SK-N-SH (cell line): ENCODE data around the gene TRAPPC8. TPM values are rescaled to one million over a fixed set of nuclear protein-coding genes. Genes with fewer than 3 reads are reported as not detected.

Experiments
- CTCF ChIA-PET: fragments of 300-600, 350-600 bp; formaldehyde crosslinking; extraction: SDS; loops from one replicate; lab custom pipeline; 2021; lab: Yijun Ruan, JAX
- POLR2A ChIA-PET: fragments of 350-600 bp; sonication (Branson Sonifier 250); formaldehyde crosslinking; extraction: SDS; loops from one replicate; lab custom pipeline; 2020; ENCODE audit warnings: antibody characterized with exemption, inconsistent platforms; lab: Yijun Ruan, JAX
- DNase-seq: peaks from one replicate; pipeline ENCODE4 v3.0.0; 2012
- H2AFZ ChIP-seq: fragments of 200-600 bp; sonication (generic); 2 replicates; pipeline ENCODE4 v1.8.1; 2016; ENCODE audit warnings: antibody characterized with exemption, mild to moderate bottlenecking, low read depth
- H3F3A ChIP-seq: fragments of 200-600 bp; sonication (generic); replicated peaks from 2 replicates; pipeline ENCODE3; 2016; ENCODE audit warnings: antibody characterized with exemption, mild to moderate bottlenecking; ENCODE audit not compliant: insufficient read depth
- H3K27ac ChIP-seq, 2 experiments: fragments of 200-500 bp in 1 of 2; fragments of 200-600 bp in 1 of 2; sonication (Bioruptor generic) in 1 of 2; sonication (generic), shearing (Covaris generic) in 1 of 2; 2 replicates each; pipeline versions ENCODE4 v1.5.1 to v1.6.1; 2014 to 2016; ENCODE audit warnings: low read depth in 2 of 2, inconsistent platforms in 1 of 2, low read length in 1 of 2, mild to moderate bottlenecking in 1 of 2, mixed read lengths in 1 of 2
- H3K27me3 ChIP-seq: fragments of 200-600 bp; sonication (generic), shearing (Covaris generic); 2 replicates; pipeline ENCODE4 v1.6.1; 2016; ENCODE audit warnings: mixed run types; ENCODE audit not compliant: insufficient read depth
- H3K36me3 ChIP-seq, 2 experiments: fragments of 200-500 bp in 1 of 2; fragments of 200-600 bp in 1 of 2; sonication (Bioruptor generic) in 1 of 2; sonication (generic) in 1 of 2; replicated peaks in 1 of 2; 2 replicates each; pipeline versions ENCODE3 to v1.5.1; 2014 to 2016; ENCODE audit warnings: low read length in 1 of 2, mild to moderate bottlenecking in 1 of 2; ENCODE audit not compliant: insufficient read depth in 2 of 2, control insufficient read depth in 1 of 2
- H3K4me1 ChIP-seq, 2 experiments: fragments of 200-500 bp in 1 of 2; fragments of 200-600 bp in 1 of 2; sonication (Bioruptor generic) in 1 of 2; sonication (generic), shearing (Covaris generic) in 1 of 2; 2 replicates each; pipeline versions ENCODE4 v1.5.1 to v1.6.1; 2014 to 2016; ENCODE audit warnings: low read depth in 1 of 2, low read length in 1 of 2, mixed run types in 1 of 2; ENCODE audit not compliant: insufficient read depth in 2 of 2, control insufficient read depth in 1 of 2
- H3K4me2 ChIP-seq: fragments of 200-600 bp; sonication (generic), shearing (Covaris generic); 2 replicates; pipeline ENCODE4 v1.6.1; 2017; ENCODE audit warnings: mixed run types
- H3K4me3 ChIP-seq, 2 experiments: fragments of 200-500 bp in 1 of 2; fragments of 200-600 bp in 1 of 2; sonication (Bioruptor generic) in 1 of 2; sonication (generic), shearing (Covaris generic) in 1 of 2; 2 replicates each; pipeline versions ENCODE4 v1.5.1 to v1.8.1; 2014 to 2016; ENCODE audit warnings: low read depth in 2 of 2, inconsistent platforms in 1 of 2, low read length in 1 of 2, mild to moderate bottlenecking in 1 of 2, mixed read lengths in 1 of 2, moderate library complexity in 1 of 2
- H3K79me2 ChIP-seq: fragments of 200-600 bp; sonication (generic); 2 replicates; pipeline ENCODE4 v1.8.1; 2017; ENCODE audit warnings: mild to moderate bottlenecking; ENCODE audit not compliant: insufficient read depth
- H3K9ac ChIP-seq: fragments of 200-600 bp; sonication (generic); 2 replicates; pipeline ENCODE4 v1.6.1; 2017; ENCODE audit warnings: mixed run types
- H3K9me2 ChIP-seq: fragments of 200-600 bp; sonication (generic); 2 replicates; pipeline ENCODE4 v1.6.1; 2017; ENCODE audit warnings: mixed run types
- H3K9me3 ChIP-seq: fragments of 200-600 bp; sonication (generic); 2 replicates; pipeline ENCODE4 v1.6.1; 2017; ENCODE audit warnings: mixed run types, mild to moderate bottlenecking, moderate library complexity
- H4K20me1 ChIP-seq: fragments of 200-600 bp; sonication (generic); 2 replicates; pipeline ENCODE4 v1.6.1; 2017; ENCODE audit warnings: mild to moderate bottlenecking, mixed run types; ENCODE audit not compliant: insufficient read depth
- CTCF ChIP-seq: fragments of 200-600 bp; sonication (generic); IDR thresholded peaks from 2 replicates; pipeline ENCODE4 v1.6.1; 2017; ENCODE audit warnings: antibody characterized with exemption, mild to moderate bottlenecking, moderate library complexity
- ELF1 ChIP-seq: IDR thresholded peaks from 2 replicates; pipeline ENCODE4 v1.4.0; 2012
- FOXM1 ChIP-seq: IDR thresholded peaks from 2 replicates; pipeline ENCODE4 v1.4.0; 2012; ENCODE audit warnings: low read depth, mild to moderate bottlenecking
- GATA2 ChIP-seq: sonication (generic); formaldehyde crosslinking; IDR thresholded peaks from 2 replicates; pipeline ENCODE4 v1.5.0; 2020; ENCODE audit warnings: mild to moderate bottlenecking, missing genetic modification reagents
- MAX ChIP-seq: IDR thresholded peaks from 2 replicates; pipeline ENCODE4 v1.4.0; 2012; ENCODE audit warnings: low read depth
- MEF2A ChIP-seq: IDR thresholded peaks from 2 replicates; pipeline ENCODE4 v1.4.0; 2012; ENCODE audit warnings: low read depth, borderline replicate concordance
- NFIC ChIP-seq: IDR thresholded peaks from 2 replicates; pipeline ENCODE4 v1.4.0; 2012; ENCODE audit warnings: borderline replicate concordance
- NRF1 ChIP-seq: IDR thresholded peaks from 2 replicates; pipeline ENCODE4 v1.6.1; 2012; ENCODE audit warnings: low read depth, mild to moderate bottlenecking, low read length
- POLR2AphosphoS5 ChIP-seq: IDR thresholded peaks from 2 replicates; pipeline ENCODE4 v1.6.1; 2012; ENCODE audit warnings: low read depth, low read length
- RAD21 ChIP-seq: IDR thresholded peaks from 2 replicates; pipeline ENCODE4 v1.6.1; 2012; ENCODE audit warnings: mild to moderate bottlenecking, low read length
- RCOR1 ChIP-seq: fragments of 150-350 bp; IDR thresholded peaks from 2 replicates; pipeline ENCODE4 v1.6.1; 2017; ENCODE audit warnings: antibody characterized with exemption, low read length
- RXRA ChIP-seq: IDR thresholded peaks from 2 replicates; pipeline ENCODE4 v1.4.0; 2012; ENCODE audit warnings: low read depth, mild to moderate bottlenecking, borderline replicate concordance
- TAF1 ChIP-seq: IDR thresholded peaks from 2 replicates; pipeline ENCODE4 v1.6.1; 2012; ENCODE audit warnings: low read depth, mild to moderate bottlenecking, low read length, moderate library complexity, borderline replicate concordance
- TCF12 ChIP-seq: IDR thresholded peaks from 2 replicates; pipeline ENCODE4 v1.4.0; 2012
- ZBTB33 ChIP-seq: IDR thresholded peaks from 2 replicates; pipeline ENCODE4 v1.4.0; 2012; ENCODE audit warnings: low read depth, borderline replicate concordance
- WGBS: methylation state at CpG from one replicate; pipeline ENCODE4 v1.1.6; 2017; ENCODE audit warnings: low lambda C conversion rate; 5-methylcytosine and 5-hydroxymethylcytosine counted together
- polyA plus RNA-seq, 3 experiments: library from polyadenylated mRNA; depleted of rRNA; stranded (reverse); fragments of >200 nt; gene quantifications; 2 replicates each; pipeline ENCODE4 v1.2.3, GENCODE V29; 2012

The TRAPPC8 gene
- polyA plus RNA-seq, 1 of the 3 experiments (the other 2 are of a cell fraction): 14.9 TPM

GRCh38 chr18:31976242-31976641 lies 33.3 kb upstream of the TRAPPC8 start:
- 13% methylated on average over 3 of the region's 3 CpGs for WGBS
- H3K4me2 ChIP-seq: no peak overlapping the region
- CTCF ChIA-PET: interaction anchor here (0.6 to 3.7 kb wide), 22 partner anchors 8 to 427 kb away, joined by 3 to 28 read pairs (median 6); no protein-coding TSS in a partner anchor

GRCh38 chr18:31973929-31974546 lies 31.1 kb upstream of the TRAPPC8 start:
- H3K27ac ChIP-seq: no peak overlapping the region
- H3K79me2 ChIP-seq: no peaks in the 10 kb centered on the region
- no peaks in the 10 kb centered on the region for H3K4me1 ChIP-seq
- no peaks in the 10 kb centered on the region for H3K36me3 ChIP-seq
- H3K9me3 ChIP-seq: no peaks in the 10 kb centered on the region
- H3K9me2 ChIP-seq: no peaks in the 10 kb centered on the region
- no peak overlapping the region for H2AFZ ChIP-seq
- CTCF ChIA-PET: interaction anchor here (2.3 kb wide), 1 partner anchor 252 kb away, joined by 6 read pairs; no protein-coding TSS in a partner anchor
- H4K20me1 ChIP-seq: no peaks in the 10 kb centered on the region
- H3F3A ChIP-seq: no peaks in the 10 kb centered on the region
- no peak overlapping the region for H3K4me2 ChIP-seq
- no peak for DNase-seq
- H3K4me3 ChIP-seq: no peak overlapping the region
- no peaks in the 10 kb centered on the region; the same call in 1 of the 2 replicates for H3K27me3 ChIP-seq
- H3K9ac ChIP-seq: no peak overlapping the region
- POLR2A ChIA-PET: no interaction called here
- TF ChIP-seq NFIC (no peak), GATA2 (CRISPR knock-in tag) (no peak), RCOR1 (no peak), ELF1 (no peak), CTCF (no peak), TAF1 (no peak), TCF12 (no peak), MAX (no peak), ZBTB33 (no peak), MEF2A (no peak), RAD21 (no peak)
- WGBS: 16% methylated on average over 4 of the region's 4 CpGs

More at GRCh38 chr18:31976242-31976641, 33.3 kb upstream of the TRAPPC8 start:
- H3K9me2 ChIP-seq: no peaks in the 10 kb centered on the region
- H3K9me3 ChIP-seq: no peaks in the 10 kb centered on the region
- H3K27me3 ChIP-seq: no peaks in the 10 kb centered on the region
- no peak overlapping the region for H3K4me3 ChIP-seq
- no peaks in the 10 kb centered on the region for H3K36me3 ChIP-seq
- no peaks in the 10 kb centered on the region for H3K4me1 ChIP-seq
- H3K9ac ChIP-seq: no peak overlapping the region
- no peak for DNase-seq
- H3F3A ChIP-seq: no peaks in the 10 kb centered on the region
- no peak overlapping the region for H3K27ac ChIP-seq
- H2AFZ ChIP-seq: no peak overlapping the region
- POLR2A ChIA-PET: no interaction called here
- H4K20me1 ChIP-seq: no peaks in the 10 kb centered on the region
- no peaks in the 10 kb centered on the region for H3K79me2 ChIP-seq
- TF ChIP-seq FOXM1 (no peak), GATA2 (CRISPR knock-in tag) (no peak), RXRA (no peak), POLR2AphosphoS5 (no peak), NRF1 (no peak)
